Measurements from ENCODE around the gene C16orf87.
A peak's percentile ranks its signal among the peaks of the same experiment; 100 is the strongest.

Gene C16orf87

DNA sequence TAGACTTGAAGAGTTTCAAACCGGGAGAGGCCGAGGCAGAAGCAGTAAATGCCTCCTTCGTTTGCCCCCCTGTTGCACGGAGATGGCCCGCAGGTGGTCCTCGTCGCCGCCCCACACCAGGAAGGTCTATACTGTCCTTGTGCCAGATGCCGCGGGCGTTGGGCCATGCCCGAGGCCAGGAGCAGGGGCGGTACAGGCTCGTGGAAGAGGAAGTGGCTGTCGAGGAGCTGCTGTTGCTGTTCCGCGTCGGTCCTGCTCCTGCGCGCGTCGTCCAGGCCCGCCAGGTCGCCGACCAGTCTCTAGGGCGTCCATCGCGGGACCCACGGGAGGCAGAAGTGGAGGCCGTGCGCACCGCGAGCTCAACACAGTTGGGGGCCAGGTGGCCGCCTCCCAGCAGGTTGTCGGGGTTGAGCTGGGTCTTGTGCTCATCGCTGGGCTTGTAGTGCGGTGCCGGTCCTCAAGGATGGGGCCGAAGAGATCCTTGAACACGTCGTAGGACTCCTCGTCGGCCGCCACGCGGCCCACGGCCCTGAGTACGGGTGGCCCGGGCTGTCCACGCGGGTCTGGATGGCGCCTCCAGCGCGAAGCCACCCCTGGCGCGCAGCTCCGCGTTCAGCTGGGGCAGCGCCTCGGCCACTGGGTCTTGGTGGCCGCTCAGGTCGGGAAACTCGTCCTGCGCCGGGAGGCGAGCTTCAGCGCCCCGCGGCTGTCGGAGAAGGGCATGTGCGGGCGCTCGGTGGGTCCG, 13.1 kb upstream of the C16orf87 start:
- DNase-seq: peak in 1 of 2 donors; percentile 30

DNA sequence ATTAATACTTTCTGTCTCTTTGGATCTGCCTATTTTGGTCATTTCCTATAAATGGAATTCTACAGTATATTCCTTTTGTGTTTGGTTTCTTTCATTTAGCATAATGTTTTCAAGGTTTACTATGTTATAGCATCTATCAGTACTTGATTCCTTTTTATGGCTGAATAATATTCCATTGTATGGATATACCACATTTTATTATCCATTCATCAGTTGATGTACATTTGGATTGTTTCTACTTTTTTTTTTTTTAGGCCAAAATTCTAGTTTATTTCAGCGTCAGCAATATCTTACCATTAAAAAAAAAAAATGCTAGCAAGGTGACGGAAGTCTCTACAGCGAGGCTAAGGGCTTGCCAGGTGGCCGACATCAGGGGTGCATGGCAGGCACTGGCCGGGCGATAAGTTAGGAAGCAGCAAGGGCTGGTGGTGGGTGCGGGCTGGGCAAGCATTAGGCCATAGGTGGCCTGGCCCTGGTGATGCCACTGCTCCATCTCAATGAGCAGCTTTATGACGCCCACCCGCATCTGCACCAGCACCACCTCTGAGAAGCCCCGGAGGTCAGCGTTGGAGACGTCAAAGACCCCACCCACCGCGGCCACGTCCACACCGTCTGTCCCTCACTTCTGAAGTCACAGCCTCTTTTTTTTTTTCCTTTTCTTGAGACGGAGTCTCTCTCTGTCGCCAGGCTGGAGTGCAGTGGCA, 11.4 kb upstream of the C16orf87 start:
- no peak for DNase-seq

DNA sequence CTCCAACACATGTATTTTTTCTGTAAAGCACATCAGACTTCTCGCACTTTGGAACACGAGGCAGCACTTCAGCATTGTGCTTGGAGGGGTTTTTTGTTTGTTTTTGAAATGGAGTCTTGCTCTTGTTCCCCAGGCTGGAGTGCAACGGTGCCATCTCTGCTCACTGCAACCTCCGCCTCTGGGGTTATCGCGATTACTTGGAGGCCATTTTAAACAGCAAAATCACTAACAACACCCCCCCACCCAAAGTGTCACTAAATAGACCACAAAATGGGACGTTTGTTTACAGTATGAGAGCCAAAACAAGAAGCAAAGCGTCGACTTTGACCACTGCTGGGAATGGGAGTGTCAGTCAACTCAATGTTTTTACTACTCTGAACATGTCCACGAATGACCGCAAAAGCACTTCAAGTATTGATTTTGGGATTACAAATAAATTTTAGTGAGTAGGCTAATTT, 9.0 kb upstream of the C16orf87 start:
- DNase-seq: no peak

DNA sequence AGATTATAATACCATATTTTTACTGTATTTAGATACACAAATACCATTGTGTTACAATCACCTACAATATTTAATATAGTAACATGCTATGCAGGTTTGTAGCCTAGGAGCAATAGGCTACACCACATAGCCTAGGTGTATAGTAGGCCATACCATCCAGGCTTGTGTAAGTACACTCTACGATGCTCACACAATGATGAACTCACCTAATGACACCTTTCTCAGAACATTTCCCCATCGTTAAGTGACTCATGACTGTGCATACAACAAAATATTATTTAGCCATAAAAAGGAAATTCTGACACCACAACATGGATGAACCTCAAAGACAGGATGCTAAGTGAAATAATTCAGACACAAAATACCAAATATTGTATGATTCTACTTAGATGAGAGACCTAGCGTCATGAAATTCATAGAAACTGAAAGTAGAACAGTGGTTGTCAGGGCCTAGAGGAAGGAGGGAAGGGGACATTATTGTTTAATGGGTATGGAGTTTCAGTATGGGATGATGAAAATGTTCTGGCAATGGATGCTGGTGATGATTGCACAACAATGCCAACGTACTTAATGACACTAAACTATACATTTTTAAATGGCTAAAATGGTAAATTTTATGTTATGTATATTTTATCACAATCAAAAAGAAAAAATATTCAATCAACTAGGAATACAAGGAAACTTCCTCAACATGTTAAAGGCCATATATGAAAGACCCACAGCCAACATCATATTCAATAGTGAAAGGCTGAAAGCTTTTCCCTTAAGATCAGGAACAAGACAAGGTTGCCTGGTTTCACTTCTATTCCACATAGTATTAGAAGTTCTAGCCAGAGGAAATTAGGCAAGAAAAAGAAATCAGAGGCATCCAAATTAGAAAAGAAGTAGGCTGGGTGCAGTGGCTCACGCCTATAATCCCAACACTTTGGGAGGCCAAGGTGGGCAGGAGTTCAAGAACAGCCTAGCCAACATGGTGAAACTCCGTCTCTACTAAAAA, 5.9 kb upstream of the C16orf87 start:
- DNase-seq: no peak

DNA sequence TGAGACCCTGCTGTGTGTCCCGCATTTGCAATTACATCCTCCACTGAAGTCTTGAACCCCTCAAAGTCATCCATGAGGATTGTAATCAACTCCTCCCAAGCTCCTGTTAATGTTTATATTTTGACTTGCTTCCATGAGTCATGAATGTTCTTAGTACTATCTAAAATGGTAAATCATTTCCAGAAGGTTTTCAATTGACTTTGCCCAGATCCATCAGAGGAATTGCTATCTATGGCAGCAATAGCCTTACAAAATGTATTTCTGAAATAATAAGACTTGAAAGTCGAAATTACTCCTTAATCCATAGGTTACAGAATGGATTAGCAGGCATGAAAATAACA, 2.5 kb upstream of the C16orf87 start:
- DNase-seq: no peak

GRCh38 chr16:46832757-46833459, 1.9 kb upstream of the C16orf87 start:
- DNase-seq: no peak

DNA sequence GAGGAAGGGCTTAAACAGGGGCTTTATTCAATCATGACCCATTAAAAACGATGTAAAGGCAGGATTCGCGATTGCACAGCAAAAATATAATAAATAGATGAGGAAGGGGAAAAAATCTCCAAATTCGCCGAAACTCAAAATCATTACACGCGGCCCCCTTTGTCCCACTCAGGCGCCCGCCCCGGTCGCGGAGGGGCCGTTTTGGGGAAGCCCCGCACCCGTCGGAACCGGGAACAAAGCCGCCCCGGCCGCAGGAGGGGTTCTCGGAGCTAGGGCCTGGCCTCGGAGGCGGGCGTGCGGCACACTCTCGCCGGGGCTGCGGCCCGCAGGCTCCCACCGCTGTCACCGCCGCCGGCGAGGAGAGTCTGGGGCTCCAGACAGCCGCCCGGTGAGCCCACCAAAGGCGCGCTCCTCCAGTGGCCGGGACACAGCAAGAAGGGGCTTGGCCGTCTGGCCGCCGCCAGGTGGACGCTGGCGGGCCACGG, 521 bp downstream of the C16orf87 start:
- DNase-seq: peak; percentile 27 to 35

GRCh38 chr16:46828943-46829342, 2.0 kb downstream of the C16orf87 start:
- DNase-seq: no peak

- no peak for DNase-seq
These were observed 2.7 kb downstream of the C16orf87 start for GRCh38 chr16:46828292-46828691.

DNA sequence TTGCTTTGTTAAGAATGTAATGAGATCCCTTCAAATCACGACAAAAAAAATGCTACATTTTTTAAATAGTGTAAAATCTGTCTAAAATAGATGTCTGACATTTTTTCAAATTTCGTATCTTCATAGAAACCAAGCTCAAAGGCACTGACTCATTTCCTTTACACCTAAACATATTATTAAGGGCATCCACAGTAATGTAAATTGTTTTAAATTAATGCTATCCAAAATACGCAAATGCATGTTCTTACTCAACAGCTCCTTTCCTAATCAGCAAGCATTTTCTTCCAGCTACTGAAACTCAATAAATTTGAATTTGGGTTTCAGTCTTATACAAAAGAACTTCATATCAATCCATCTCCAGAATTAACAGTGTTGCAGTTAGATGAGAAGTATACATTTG, 4.3 kb downstream of the C16orf87 start:
- no peak for DNase-seq

- DNase-seq: no peak
These were observed 8.7 kb downstream of the C16orf87 start for GRCh38 chr16:46822270-46822669.

DNA sequence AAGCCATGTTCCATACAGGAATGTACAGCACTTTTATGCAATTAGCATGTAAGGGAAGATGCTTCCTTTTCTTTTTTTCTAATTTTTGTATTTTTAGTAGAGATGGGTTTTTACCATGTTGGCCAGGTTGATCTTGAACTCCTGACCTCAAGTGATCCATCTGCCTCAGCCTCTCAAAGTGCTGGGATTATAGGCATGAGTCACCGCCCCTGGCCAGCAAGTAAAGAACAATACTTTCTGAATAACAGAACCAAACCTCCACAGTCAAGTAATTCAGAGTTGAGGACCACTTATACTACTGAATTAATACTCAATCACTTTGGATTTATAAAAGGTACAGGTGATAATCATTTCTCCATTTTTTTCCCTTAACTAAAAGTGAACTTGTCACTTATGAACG, 13.0 kb downstream of the C16orf87 start:
- no peak for DNase-seq

GRCh38 chr16:46814790-46815189, 16.2 kb downstream of the C16orf87 start:
- no peak for DNase-seq

DNA sequence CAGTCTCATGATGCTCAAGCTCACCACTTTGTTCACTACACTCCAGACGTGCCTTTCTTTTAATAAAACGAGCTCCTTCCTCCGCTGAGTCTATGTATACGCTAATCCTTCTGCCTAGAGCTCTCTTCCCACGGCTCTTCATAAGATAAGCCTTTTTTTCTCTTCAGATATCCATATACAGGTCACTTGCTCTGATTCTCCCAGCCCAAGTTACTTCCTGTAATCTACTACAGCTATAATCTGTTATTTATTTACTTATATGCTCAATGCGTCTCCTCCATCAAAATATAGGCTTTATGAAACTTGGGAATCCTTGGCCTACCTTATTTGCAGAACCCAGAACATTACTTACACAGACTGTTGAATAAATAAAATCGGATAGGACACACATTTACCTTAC, 17.4 kb downstream of the C16orf87 start:
- DNase-seq: no peak

- DNase-seq: no peak
These were observed 18.0 kb downstream of the C16orf87 start for GRCh38 chr16:46812781-46813540.

GRCh38 chr16:46811682-46812081, 19.3 kb downstream of the C16orf87 start:
- no peak for DNase-seq

GRCh38 chr16:46808997-46809396, 22.0 kb downstream of the C16orf87 start:
- peak in 1 of 2 donors; percentile 7 for DNase-seq

- no peak for DNase-seq
These were observed 23.6 kb downstream of the C16orf87 start for GRCh38 chr16:46807336-46807735.

DNA sequence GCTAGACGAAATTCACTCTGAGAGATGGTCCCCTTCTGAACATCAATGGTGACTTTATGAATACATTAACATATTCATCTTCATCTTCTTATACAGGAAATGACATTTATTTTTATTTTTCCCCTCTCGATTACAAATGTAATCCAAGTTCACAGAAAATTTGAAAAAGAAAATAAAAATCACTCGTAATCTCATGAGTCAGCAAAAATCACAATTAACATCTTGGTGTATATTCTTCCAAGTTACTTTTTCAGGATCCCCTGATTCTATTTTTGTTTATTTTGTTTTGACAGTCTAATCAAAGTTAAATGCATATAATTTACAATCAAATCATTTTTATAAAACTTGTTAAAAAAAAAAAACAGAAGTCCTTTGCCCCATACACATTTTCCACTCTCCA, 27.6 kb downstream of the C16orf87 start:
- no peak for DNase-seq

GRCh38 chr16:46801428-46802049, 29.4 kb downstream of the C16orf87 start:
- no peak for DNase-seq

- no peak for DNase-seq
These were observed 30.5 kb downstream of the C16orf87 start for GRCh38 chr16:46800494-46800893.

All from CD4-positive, alpha-beta T cell treated with Interleukin-1 beta for 1 hour (primary cell).